Measurements from ENCODE around the gene TMCO1. TPM values are rescaled to one million over a fixed set of nuclear protein-coding genes. Genes with fewer than 3 reads are reported as not detected.

The TMCO1 gene
- total and polyA plus RNA-seq, 2 of the 13 experiments (the other 11 are each of a cell fraction or from before 2014, with no cell fraction given) = 106 to 119 TPM

DNA sequence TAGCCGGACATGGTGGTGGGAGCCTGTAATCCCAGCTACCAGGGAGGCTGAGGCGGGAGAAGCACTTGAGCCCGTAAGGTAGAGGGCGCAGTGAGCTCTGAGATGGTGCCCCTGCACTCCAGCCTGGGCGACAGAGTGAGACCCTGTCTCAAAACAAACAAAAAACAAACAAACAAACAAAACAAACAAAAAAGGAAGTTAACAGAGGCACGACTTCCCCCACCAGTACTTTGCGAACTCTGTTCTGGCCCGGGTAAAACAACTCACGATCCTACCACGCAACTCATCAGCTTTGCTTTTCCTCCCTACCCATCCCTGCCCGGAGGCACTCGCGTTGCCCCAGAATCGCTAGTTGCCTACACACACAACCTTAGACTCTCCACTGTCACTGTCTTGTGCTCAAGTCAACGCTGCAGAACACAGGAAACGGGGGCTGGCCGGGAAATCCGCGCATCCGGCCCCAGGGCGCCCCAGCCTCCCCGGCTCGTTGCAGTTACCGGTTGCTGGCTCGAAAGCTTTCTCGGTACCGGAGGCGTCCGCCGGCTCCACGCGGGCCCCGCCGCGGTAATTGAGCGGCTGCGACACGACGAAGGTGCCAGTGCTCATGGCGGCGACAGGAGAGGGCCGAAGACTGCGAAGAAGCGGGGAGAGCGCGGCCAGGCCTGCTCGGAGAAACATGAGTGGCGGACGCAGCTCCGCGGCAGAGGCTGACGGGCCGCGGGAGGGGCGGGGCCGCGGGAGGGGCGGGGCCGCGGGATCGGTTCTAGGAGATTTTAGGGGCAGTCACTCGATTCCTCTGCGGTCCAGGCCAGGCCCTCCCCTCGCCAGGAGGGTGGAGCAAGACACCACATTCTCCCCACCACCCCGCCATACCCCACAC is 70.5 kb downstream of the TMCO1 start, which contains the start of gene ALDH9A1 (continued):
- no peak for TF ChIP-seq AKAP8 (CRISPR knock-in tag; IDR thresholded peaks at IDR 0.05)
- TF ChIP-seq, protein P1, sequence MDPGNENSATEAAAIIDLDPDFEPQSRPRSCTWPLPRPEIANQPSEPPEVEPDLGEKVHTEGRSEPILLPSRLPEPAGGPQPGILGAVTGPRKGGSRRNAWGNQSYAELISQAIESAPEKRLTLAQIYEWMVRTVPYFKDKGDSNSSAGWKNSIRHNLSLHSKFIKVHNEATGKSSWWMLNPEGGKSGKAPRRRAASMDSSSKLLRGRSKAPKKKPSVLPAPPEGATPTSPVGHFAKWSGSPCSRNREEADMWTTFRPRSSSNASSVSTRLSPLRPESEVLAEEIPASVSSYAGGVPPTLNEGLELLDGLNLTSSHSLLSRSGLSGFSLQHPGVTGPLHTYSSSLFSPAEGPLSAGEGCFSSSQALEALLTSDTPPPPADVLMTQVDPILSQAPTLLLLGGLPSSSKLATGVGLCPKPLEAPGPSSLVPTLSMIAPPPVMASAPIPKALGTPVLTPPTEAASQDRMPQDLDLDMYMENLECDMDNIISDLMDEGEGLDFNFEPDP (CRISPR knock-in tag; conservative IDR thresholded peaks at IDR 0.05) = no peak
- TF ChIP-seq TRAFD1 (CRISPR knock-in tag; IDR thresholded peaks at IDR 0.05; ENCODE audit: borderline replicate concordance) = no peak
- 0 out of 2 replicates have a peak, but pooled peaks have one; percentile 47 for TF ChIP-seq MXD1 (CRISPR knock-in tag; IDR thresholded peaks at IDR 0.05)
- peak; percentile 68; the same call in 1 of the 2 replicates for TF ChIP-seq RXRA (CRISPR knock-in tag; IDR thresholded peaks at IDR 0.05)
- TF ChIP-seq HMGXB4 (CRISPR knock-in tag; IDR thresholded peaks at IDR 0.05; ENCODE audit: borderline replicate concordance in 1 of 2, low read depth in 1 of 2) = peak; percentile 80 to 89; a peak in 3 of 4 replicates
- peak; percentile 66 for TF ChIP-seq JARID2 (CRISPR knock-in tag; IDR thresholded peaks at IDR 0.05; ENCODE audit: insufficient replicate concordance)
- TF ChIP-seq ZNF431 (CRISPR knock-in tag; IDR thresholded peaks at IDR 0.05; ENCODE audit: borderline replicate concordance, low read depth) = no peak
- TF ChIP-seq LCORL (IDR thresholded peaks at IDR 0.05) = no peak
- no peak for TF ChIP-seq LCORL (CRISPR knock-in tag; IDR thresholded peaks at IDR 0.05)
- no peak for TF ChIP-seq ISX (CRISPR knock-in tag; conservative IDR thresholded peaks at IDR 0.05)
- TF ChIP-seq, protein P2, sequence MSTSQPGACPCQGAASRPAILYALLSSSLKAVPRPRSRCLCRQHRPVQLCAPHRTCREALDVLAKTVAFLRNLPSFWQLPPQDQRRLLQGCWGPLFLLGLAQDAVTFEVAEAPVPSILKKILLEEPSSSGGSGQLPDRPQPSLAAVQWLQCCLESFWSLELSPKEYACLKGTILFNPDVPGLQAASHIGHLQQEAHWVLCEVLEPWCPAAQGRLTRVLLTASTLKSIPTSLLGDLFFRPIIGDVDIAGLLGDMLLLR (CRISPR knock-in tag; IDR thresholded peaks at IDR 0.05) = no peak; the same call in 1 of the 2 replicates
- peak; percentile 67 for TF ChIP-seq NKX3-1 (CRISPR knock-in tag; IDR thresholded peaks at IDR 0.05)
- peak; percentile 54; the same call in 1 of the 2 replicates for TF ChIP-seq SIN3A (IDR thresholded peaks at IDR 0.05; ENCODE audit: borderline replicate concordance, low read depth, low read length)
- TF ChIP-seq CAMTA2 (CRISPR knock-in tag; IDR thresholded peaks at IDR 0.05; ENCODE audit: borderline replicate concordance) = peak; percentile 66; the same call in 1 of the 2 replicates
- peak; percentile 50; the same call in 1 of the 2 replicates for TF ChIP-seq MIXL1 (CRISPR knock-in tag; IDR thresholded peaks at IDR 0.05)
- 0 out of 2 replicates have a peak, but pooled peaks have one; percentile 74 for TF ChIP-seq ZNF709 (CRISPR knock-in tag; IDR thresholded peaks at IDR 0.05)
- TF ChIP-seq ZNF136 (CRISPR knock-in tag; IDR thresholded peaks at IDR 0.05; ENCODE audit: low read depth) = no peak
- TF ChIP-seq ZNF562 (CRISPR knock-in tag; IDR thresholded peaks at IDR 0.05; ENCODE audit: borderline replicate concordance) = 0 out of 2 replicates have a peak, but pooled peaks have one; percentile 39
- TF ChIP-seq ZNF441 (CRISPR knock-in tag; IDR thresholded peaks at IDR 0.05; ENCODE audit: borderline replicate concordance) = peak; percentile 22; the same call in 1 of the 2 replicates
- TF ChIP-seq RBAK (CRISPR knock-in tag; IDR thresholded peaks at IDR 0.05) = no peak
- TF ChIP-seq ZNF138 (CRISPR knock-in tag; IDR thresholded peaks at IDR 0.05; ENCODE audit: low read depth) = no peak
- TF ChIP-seq ATM (IDR thresholded peaks at IDR 0.05; ENCODE audit: borderline replicate concordance) = no peak
- TF ChIP-seq CHD2 (IDR thresholded peaks at IDR 0.05; ENCODE audit: low read depth, low read length) = no peak

All from HepG2 (cell line).